GM12878 (cell line): ENCODE measurements around the gene C1S. TPM values are rescaled to one million over a fixed set of nuclear protein-coding genes. Genes with fewer than 3 reads are reported as not detected.

Source experiments
- ATAC-seq: fragments of 200-7000 bp; cut with Tn5 transposase; 3 replicates; pipeline ENCODE4 v1.9.1; 2020; ENCODE audit warnings: mild to moderate bottlenecking, moderate library complexity
- BruUV-seq: library from RNA; stranded (reverse); fragments of 400-500 nt; replicated peaks from 2 replicates; lab custom pipeline; 2021; lab: Mats Ljungman, UMichigan
- CTCF ChIA-PET: fragments of 300-600 bp; sonication (Branson Sonifier 250); formaldehyde crosslinking; extraction: SDS; loops from one replicate; lab custom pipeline; 2021; ENCODE audit warnings: inconsistent platforms; lab: Yijun Ruan, JAX
- POLR2A ChIA-PET: fragments of 350-600 bp; formaldehyde crosslinking; extraction: SDS; loops from one replicate; lab custom pipeline; 2021; ENCODE audit warnings: inconsistent platforms; lab: Charles Lee
- RAD21 ChIA-PET: fragments of 300-600 bp; sonication (Branson Sonifier 250); formaldehyde crosslinking; loops from one replicate; lab custom pipeline; 2023; ENCODE audit warnings: antibody characterized with exemption; ENCODE audit not compliant: unreplicated experiment; lab: Charles Lee
- SMC1A ChIA-PET: fragments of 300-600 bp; sonication (Branson Sonifier 250); formaldehyde crosslinking; loops from one replicate; lab custom pipeline; 2023; ENCODE audit not compliant: unreplicated experiment, uncharacterized antibody; lab: Charles Lee
- DNase-seq: peaks from one replicate; pipeline ENCODE4 v3.0.0-alpha.2; 2011; ENCODE audit warnings: low read depth, low spot score
- FAIRE-seq: peaks from 3 replicates; lab custom pipeline; 2011; peaks lifted over from hg19 to GRCh38; lab: Jason Lieb, UNC
- H2AFZ ChIP-seq: 2 replicates; pipeline ENCODE4 v1.6.0; 2011; ENCODE audit warnings: low read depth, low read length, control low read depth; ENCODE audit not compliant: control insufficient read depth
- H3K27ac ChIP-seq: 2 replicates; pipeline ENCODE4 v1.5.1; 2011; ENCODE audit warnings: control low read depth; ENCODE audit not compliant: control insufficient read depth, insufficient read depth
- H3K27me3 ChIP-seq, 2 experiments: replicated peaks in 1 of 2; 2 replicates each; pipeline versions ENCODE4 v1.6.0 to v1.6.1; 2011; ENCODE audit warnings: low read length in 1 of 2; ENCODE audit not compliant: control insufficient read depth in 2 of 2, insufficient read depth in 2 of 2
- H3K36me3 ChIP-seq, 2 experiments: 2 replicates each; pipeline ENCODE4 v1.5.1; 2011; ENCODE audit warnings: low read length in 1 of 2; ENCODE audit not compliant: control insufficient read depth in 2 of 2, insufficient read depth in 2 of 2
- H3K4me1 ChIP-seq: 2 replicates; pipeline ENCODE4 v1.6.1; 2011; ENCODE audit warnings: mild to moderate bottlenecking, low read length, moderate library complexity, mixed read lengths; ENCODE audit not compliant: control insufficient read depth, insufficient read depth
- H3K4me2 ChIP-seq: 2 replicates; pipeline ENCODE4 v1.6.0; 2011; ENCODE audit warnings: control low read depth; ENCODE audit not compliant: control insufficient read depth, insufficient read depth
- H3K4me3 ChIP-seq: fragments of 200-600 bp; sonication (generic); 2 replicates; pipeline ENCODE4 v1.5.1; 2016
- H3K79me2 ChIP-seq: 2 replicates; pipeline ENCODE4 v1.6.0; 2011; ENCODE audit warnings: low read length; ENCODE audit not compliant: control insufficient read depth, insufficient read depth
- H3K9ac ChIP-seq: 2 replicates; pipeline ENCODE4 v1.8.0; 2011; ENCODE audit warnings: low read length, control low read depth, mixed read lengths; ENCODE audit not compliant: control insufficient read depth, insufficient read depth
- H3K9me3 ChIP-seq: replicated peaks from 3 replicates; pipeline ENCODE4 v1.5.1; 2011; ENCODE audit warnings: mild to moderate bottlenecking, low read length; ENCODE audit not compliant: control insufficient read depth, insufficient read depth
- H4K20me1 ChIP-seq: 2 replicates; pipeline ENCODE4 v1.6.0; 2011; ENCODE audit not compliant: control insufficient read depth, insufficient read depth
- BACH1 ChIP-seq: fragments of 450-650 bp; IDR thresholded peaks from 2 replicates; pipeline ENCODE4 v1.6.1; 2017; ENCODE audit warnings: mild to moderate bottlenecking, borderline replicate concordance
- FOS ChIP-seq: IDR thresholded peaks from 3 replicates; pipeline ENCODE4 v1.6.1; 2011; ENCODE audit warnings: borderline replicate concordance; ENCODE audit not compliant: insufficient read length; ENCODE audit errors: extremely low read depth
- GATAD2B ChIP-seq: fragments of 450-650 bp; conservative IDR thresholded peaks from 2 replicates; pipeline ENCODE4 v1.6.1; 2017; ENCODE audit warnings: low read depth, mild to moderate bottlenecking, moderate library complexity
- HDAC2 ChIP-seq: fragments of 200-600 bp; sonication (generic); IDR thresholded peaks from 2 replicates; pipeline ENCODE4 v1.6.1; 2017
- IKZF1 ChIP-seq: fragments of 450-650 bp; conservative IDR thresholded peaks from 2 replicates; pipeline ENCODE4 v1.6.1; 2017; ENCODE audit warnings: antibody characterized with exemption, mild to moderate bottlenecking
- MEF2A ChIP-seq: IDR thresholded peaks from 2 replicates; pipeline ENCODE4 v1.6.1; 2011; ENCODE audit warnings: low read depth, mild to moderate bottlenecking, low read length, moderate library complexity; ENCODE audit not compliant: insufficient read depth
- NFYA ChIP-seq: IDR thresholded peaks from 2 replicates; pipeline ENCODE4 v1.6.1; 2011; ENCODE audit warnings: low read depth, mild to moderate bottlenecking, low read length, improper control_type of control experiment, borderline replicate concordance
- PAX5 ChIP-seq: IDR thresholded peaks from 2 replicates; pipeline ENCODE4 v1.6.1; 2011; ENCODE audit warnings: low read depth, low read length, borderline replicate concordance
- RAD21 ChIP-seq: IDR thresholded peaks from 2 replicates; pipeline ENCODE4 v1.6.1; 2011; ENCODE audit warnings: mild to moderate bottlenecking, low read depth, low read length, moderate library complexity; ENCODE audit not compliant: insufficient read depth
- RELB ChIP-seq: fragments of 450-650 bp; IDR thresholded peaks from 2 replicates; pipeline ENCODE4 v1.6.1; 2017; ENCODE audit warnings: low read depth, mild to moderate bottlenecking, moderate library complexity
- SIX5 ChIP-seq: IDR thresholded peaks from 2 replicates; pipeline ENCODE4 v1.6.1; 2011; ENCODE audit warnings: mild to moderate bottlenecking, low read depth, low read length, moderate library complexity; ENCODE audit not compliant: severe bottlenecking
- SP1 ChIP-seq: IDR thresholded peaks from one replicate; pipeline ENCODE4 v1.6.1; 2011; ENCODE audit warnings: low read depth, low read length
- ZBED1 ChIP-seq: IDR thresholded peaks from 2 replicates; pipeline ENCODE4 v1.6.1; 2016; ENCODE audit warnings: borderline replicate concordance
- WGBS: methylation state at CpG from one replicate; pipeline ENCODE4 v1.1.6; 2016; ENCODE audit warnings: low lambda C conversion rate; ENCODE audit not compliant: insufficient replicate concordance, insufficient coverage; ENCODE audit errors: missing lambda C conversion rate; 5-methylcytosine and 5-hydroxymethylcytosine counted together
- in situ Hi-C: fragments of 300-500 bp; cut with MboI; formaldehyde crosslinking; loops from 9 replicates; pipeline ENCODE4 v1.14.3; 2018; ENCODE audit warnings: mixed read lengths
- intact Hi-C: fragments of 100-400 bp; cut with micrococcal nuclease; formaldehyde crosslinking; loops from one replicate; pipeline ENCODE4 v1.14.2; 2022; ENCODE audit not compliant: unreplicated experiment
- polyA plus RNA-seq, 11 experiments: library from polyadenylated mRNA; depleted of rRNA in 4 of 11; unstranded in 6 of 11; stranded (reverse) in 5 of 11; fragments of >200 nt; fragmentation: Nextera tagmentation in 4 of 11; fragmentation: Illumina TruSeq in 1 of 11; extraction: Ambion mirVana in 4 of 11; extraction: Trizol in 1 of 11; gene quantifications; 1 replicate in 1 of 11; 2 replicates in 10 of 11; pipeline versions ENCODE4 v1.2.1 to v1.2.3, GENCODE V29; 2011 to 2016; ENCODE audit warnings: inconsistent platforms in 2 of 11, missing spikeins in 2 of 11, low read depth in 1 of 11
- total RNA-seq, 4 experiments: library from RNA; depleted of rRNA in 3 of 4; stranded (reverse); fragments of >200 nt in 3 of 4; fragmentation: Illumina TruSeq in 1 of 4; extraction: Trizol in 1 of 4; gene quantifications; 2 replicates each; pipeline versions ENCODE4 v1.2.1 to v1.2.3, GENCODE V29; 2013 to 2021
- TF ChIP-seq, protein P1 (sequence below): fragments of 450-650 bp; IDR thresholded peaks from 2 replicates; pipeline ENCODE4 v1.6.1; 2017; ENCODE audit warnings: borderline replicate concordance
- TF ChIP-seq, protein P2 (sequence below): fragments of 150-350 bp; IDR thresholded peaks from 2 replicates; pipeline ENCODE4 v1.6.1; 2016; ENCODE audit warnings: low read depth, low read length

The C1S gene
- total and polyA plus RNA-seq, 10 of the 15 experiments (the other 5 are each of a cell fraction or from before 2014, with no cell fraction given): 0.10 to 1.4 (median 0.42) TPM

DNA sequence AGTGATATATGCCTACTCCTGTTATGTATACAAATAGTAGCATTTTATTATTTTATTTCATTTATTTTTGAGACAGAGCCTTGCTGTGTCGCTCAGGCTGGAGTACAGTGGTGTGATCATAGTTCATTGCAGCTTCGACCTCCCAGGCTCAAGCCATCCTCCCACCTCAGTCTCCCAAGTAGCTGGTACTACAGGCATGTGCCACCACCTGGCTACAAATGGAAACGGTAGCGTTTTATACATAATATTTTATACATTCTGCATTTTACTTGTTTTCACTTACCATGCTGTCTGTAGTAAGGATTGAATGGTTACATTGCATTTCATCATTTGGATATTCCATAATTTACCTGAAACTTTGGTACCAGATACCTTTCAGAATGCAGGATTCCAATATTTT, 17.6 kb downstream of the C1S start:
- ChIA-PET CTCF (interaction anchor here (0.8 kb wide), 1 partner anchor 41 kb away, joined by 3 read pairs; no protein-coding TSS in a partner anchor), RAD21 (interaction anchor here (0.6 kb wide), 1 partner anchor 119 kb away, joined by 4 read pairs; no protein-coding TSS in a partner anchor), SMC1A (no interaction called here), POLR2A (no interaction called here)
- no peak for TF ChIP-seq SIX5
- TF ChIP-seq NFYA: no peak
- TF ChIP-seq RELB: no peak
- no peak for TF ChIP-seq BACH1
- TF ChIP-seq, protein P1, sequence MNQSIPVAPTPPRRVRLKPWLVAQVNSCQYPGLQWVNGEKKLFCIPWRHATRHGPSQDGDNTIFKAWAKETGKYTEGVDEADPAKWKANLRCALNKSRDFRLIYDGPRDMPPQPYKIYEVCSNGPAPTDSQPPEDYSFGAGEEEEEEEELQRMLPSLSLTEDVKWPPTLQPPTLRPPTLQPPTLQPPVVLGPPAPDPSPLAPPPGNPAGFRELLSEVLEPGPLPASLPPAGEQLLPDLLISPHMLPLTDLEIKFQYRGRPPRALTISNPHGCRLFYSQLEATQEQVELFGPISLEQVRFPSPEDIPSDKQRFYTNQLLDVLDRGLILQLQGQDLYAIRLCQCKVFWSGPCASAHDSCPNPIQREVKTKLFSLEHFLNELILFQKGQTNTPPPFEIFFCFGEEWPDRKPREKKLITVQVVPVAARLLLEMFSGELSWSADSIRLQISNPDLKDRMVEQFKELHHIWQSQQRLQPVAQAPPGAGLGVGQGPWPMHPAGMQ: no peak
- no peak for TF ChIP-seq IKZF1
- no peak for TF ChIP-seq MEF2A
- TF ChIP-seq FOS: no peak
- TF ChIP-seq, protein P2, sequence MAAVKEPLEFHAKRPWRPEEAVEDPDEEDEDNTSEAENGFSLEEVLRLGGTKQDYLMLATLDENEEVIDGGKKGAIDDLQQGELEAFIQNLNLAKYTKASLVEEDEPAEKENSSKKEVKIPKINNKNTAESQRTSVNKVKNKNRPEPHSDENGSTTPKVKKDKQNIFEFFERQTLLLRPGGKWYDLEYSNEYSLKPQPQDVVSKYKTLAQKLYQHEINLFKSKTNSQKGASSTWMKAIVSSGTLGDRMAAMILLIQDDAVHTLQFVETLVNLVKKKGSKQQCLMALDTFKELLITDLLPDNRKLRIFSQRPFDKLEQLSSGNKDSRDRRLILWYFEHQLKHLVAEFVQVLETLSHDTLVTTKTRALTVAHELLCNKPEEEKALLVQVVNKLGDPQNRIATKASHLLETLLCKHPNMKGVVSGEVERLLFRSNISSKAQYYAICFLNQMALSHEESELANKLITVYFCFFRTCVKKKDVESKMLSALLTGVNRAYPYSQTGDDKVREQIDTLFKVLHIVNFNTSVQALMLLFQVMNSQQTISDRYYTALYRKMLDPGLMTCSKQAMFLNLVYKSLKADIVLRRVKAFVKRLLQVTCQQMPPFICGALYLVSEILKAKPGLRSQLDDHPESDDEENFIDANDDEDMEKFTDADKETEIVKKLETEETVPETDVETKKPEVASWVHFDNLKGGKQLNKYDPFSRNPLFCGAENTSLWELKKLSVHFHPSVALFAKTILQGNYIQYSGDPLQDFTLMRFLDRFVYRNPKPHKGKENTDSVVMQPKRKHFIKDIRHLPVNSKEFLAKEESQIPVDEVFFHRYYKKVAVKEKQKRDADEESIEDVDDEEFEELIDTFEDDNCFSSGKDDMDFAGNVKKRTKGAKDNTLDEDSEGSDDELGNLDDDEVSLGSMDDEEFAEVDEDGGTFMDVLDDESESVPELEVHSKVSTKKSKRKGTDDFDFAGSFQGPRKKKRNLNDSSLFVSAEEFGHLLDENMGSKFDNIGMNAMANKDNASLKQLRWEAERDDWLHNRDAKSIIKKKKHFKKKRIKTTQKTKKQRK: no peak
- TF ChIP-seq RAD21: no peak
- TF ChIP-seq PAX5: no peak
- no peak for TF ChIP-seq HDAC2
- no peak for TF ChIP-seq ZBED1
- no peak for TF ChIP-seq GATAD2B
- no peak for TF ChIP-seq SP1
- no TSS peak for BruUV-seq
- no peak overlapping the region for H3K4me3 ChIP-seq
- no peaks in the 10 kb centered on the region for H3K79me2 ChIP-seq
- H3K27ac ChIP-seq: no peak overlapping the region
- no peak overlapping the region for H3K4me2 ChIP-seq
- DNase-seq (no peak), ATAC-seq (no peak), FAIRE-seq (no peak)
- no peak overlapping the region for H2AFZ ChIP-seq
- H3K9ac ChIP-seq: no peak overlapping the region
- no peaks in the 10 kb centered on the region for H3K27me3 ChIP-seq
- intact Hi-C loops (no loop called here), in situ Hi-C loops (no loop called here)
- H3K36me3 ChIP-seq: no peaks in the 10 kb centered on the region
- WGBS: 52% methylated on average over 4 of the region's 4 CpGs
- H3K4me1 ChIP-seq: no peaks in the 10 kb centered on the region
- H4K20me1 ChIP-seq: no peaks in the 10 kb centered on the region
- H3K9me3 ChIP-seq: no peaks in the 10 kb centered on the region
